Neural cell (in vitro differentiated cells): Measurements from ENCODE around the gene HIPK2. TPM values are rescaled to one million over a fixed set of nuclear protein-coding genes. Genes with fewer than 3 reads are reported as not detected.

Experiments used
- H2AFZ ChIP-seq: fragments of 200-600, 300-800 bp; sonication (generic), shearing (Covaris generic); 2 replicates; pipeline ENCODE4 v1.6.0; 2014; ENCODE audit warnings: low read depth, mild to moderate bottlenecking, antibody characterized with exemption, low read length, moderate library complexity
- H3F3A ChIP-seq: fragments of 200-600 bp; shearing (Covaris generic); 2 replicates; pipeline ENCODE4 v1.6.1; 2016; ENCODE audit warnings: mild to moderate bottlenecking, moderate library complexity, mixed read lengths, antibody characterized with exemption, low read length; ENCODE audit not compliant: insufficient read depth, poor library complexity, severe bottlenecking
- H3K27ac ChIP-seq: fragments of 200-600, 300-800 bp; sonication (generic), shearing (Covaris generic); 2 replicates; pipeline ENCODE4 v1.5.1; 2014; ENCODE audit warnings: mild to moderate bottlenecking, low read length, moderate library complexity
- H3K27me3 ChIP-seq: fragments of 300-800, 200-600 bp; sonication (generic), shearing (Covaris generic); 2 replicates; pipeline ENCODE4 v1.6.0; 2014; ENCODE audit warnings: mild to moderate bottlenecking, low read depth, low read length, moderate library complexity; ENCODE audit not compliant: insufficient read depth
- H3K36me3 ChIP-seq: fragments of 300-800, 200-600 bp; sonication (generic), shearing (Covaris generic); 2 replicates; pipeline ENCODE4 v1.5.1; 2014; ENCODE audit warnings: mild to moderate bottlenecking, antibody characterized with exemption, low read length, moderate library complexity; ENCODE audit not compliant: insufficient read depth
- H3K4me2 ChIP-seq: fragments of 300-800, 200-600 bp; sonication (generic), shearing (Covaris generic); 2 replicates; pipeline ENCODE4 v1.6.0; 2014; ENCODE audit warnings: mild to moderate bottlenecking, low read length
- H3K4me3 ChIP-seq: fragments of 300-800, 200-600 bp; sonication (generic), shearing (Covaris generic); 2 replicates; pipeline ENCODE4 v1.5.1; 2014; ENCODE audit warnings: mild to moderate bottlenecking, low read length, moderate library complexity
- H3K79me2 ChIP-seq: fragments of 200-600 bp; shearing (Covaris generic); replicated peaks from 2 replicates; pipeline ENCODE4 v1.6.0; 2014; ENCODE audit warnings: mild to moderate bottlenecking, low read length, moderate library complexity; ENCODE audit not compliant: insufficient read depth
- H3K9ac ChIP-seq: fragments of 300-800, 200-600 bp; sonication (generic), shearing (Covaris generic); 2 replicates; pipeline ENCODE4 v1.6.1; 2016; ENCODE audit warnings: mild to moderate bottlenecking, low read length, mixed read lengths
- H3K9me2 ChIP-seq: fragments of 200-600 bp; shearing (Covaris generic); 2 replicates; pipeline ENCODE4 v1.6.1; 2016; ENCODE audit warnings: mild to moderate bottlenecking, low read length, mixed read lengths; ENCODE audit not compliant: insufficient read depth
- H3K9me3 ChIP-seq: fragments of 200-600, 300-800 bp; sonication (generic), shearing (Covaris generic); 2 replicates; pipeline ENCODE4 v1.6.1; 2016; ENCODE audit warnings: mild to moderate bottlenecking, mixed run types, low read length, moderate library complexity, mixed read lengths
- H4K20me1 ChIP-seq: fragments of 200-600 bp; shearing (Covaris generic); 2 replicates; pipeline ENCODE4 v1.6.1; 2016; ENCODE audit warnings: mild to moderate bottlenecking, mixed run types; ENCODE audit not compliant: insufficient read depth
- EP300 ChIP-seq: fragments of 450-650 bp; conservative IDR thresholded peaks from 2 replicates; pipeline ENCODE4 v1.6.1; 2014; ENCODE audit warnings: antibody characterized with exemption, mild to moderate bottlenecking, moderate library complexity; ENCODE audit not compliant: poor library complexity, severe bottlenecking
- EZH2 ChIP-seq: fragments of 200-600, 300-800 bp; shearing (Covaris generic), sonication (generic); IDR thresholded peaks from 2 replicates; pipeline ENCODE4 v1.6.1; 2014; ENCODE audit warnings: antibody characterized with exemption, low read length, borderline replicate concordance, mild to moderate bottlenecking; ENCODE audit not compliant: insufficient read depth, poor library complexity, severe bottlenecking
- MXI1 ChIP-seq: fragments of 450-650 bp; conservative IDR thresholded peaks from 2 replicates; pipeline ENCODE4 v1.6.1; 2014; ENCODE audit warnings: antibody characterized with exemption, mild to moderate bottlenecking; ENCODE audit not compliant: poor library complexity, severe bottlenecking
- POLR2AphosphoS5 ChIP-seq: IDR thresholded peaks from 2 replicates; pipeline ENCODE4 v1.6.1; 2012
- RAD21 ChIP-seq: fragments of 450-650 bp; conservative IDR thresholded peaks from 2 replicates; pipeline ENCODE4 v1.6.1; 2014; ENCODE audit warnings: antibody characterized with exemption, mild to moderate bottlenecking, moderate library complexity
- SMC3 ChIP-seq: fragments of 450-650 bp; conservative IDR thresholded peaks from 2 replicates; pipeline ENCODE4 v1.6.1; 2014; ENCODE audit warnings: antibody characterized with exemption, mild to moderate bottlenecking, moderate library complexity; ENCODE audit not compliant: poor library complexity
- TAF1 ChIP-seq: IDR thresholded peaks from 2 replicates; pipeline ENCODE4 v1.6.1; 2012; ENCODE audit warnings: low read depth
- polyA plus RNA-seq: library from polyadenylated mRNA; depleted of rRNA; stranded (reverse); fragments of >200 nt; gene quantifications from 2 replicates; pipeline ENCODE4 v1.2.3, GENCODE V29; 2014
- TF ChIP-seq, protein P1 (sequence below): IDR thresholded peaks from 2 replicates; pipeline ENCODE4 v1.6.1; 2012; ENCODE audit warnings: borderline replicate concordance
- TF ChIP-seq, protein P2 (sequence below): fragments of 450-650 bp; IDR thresholded peaks from 2 replicates; pipeline ENCODE4 v1.5.1; 2014; ENCODE audit warnings: antibody characterized with exemption, mild to moderate bottlenecking, moderate library complexity; ENCODE audit not compliant: poor library complexity, severe bottlenecking

HIPK2 gene
- polyA plus RNA-seq, 1 donor from 2014 or later = 8.5 TPM

DNA sequence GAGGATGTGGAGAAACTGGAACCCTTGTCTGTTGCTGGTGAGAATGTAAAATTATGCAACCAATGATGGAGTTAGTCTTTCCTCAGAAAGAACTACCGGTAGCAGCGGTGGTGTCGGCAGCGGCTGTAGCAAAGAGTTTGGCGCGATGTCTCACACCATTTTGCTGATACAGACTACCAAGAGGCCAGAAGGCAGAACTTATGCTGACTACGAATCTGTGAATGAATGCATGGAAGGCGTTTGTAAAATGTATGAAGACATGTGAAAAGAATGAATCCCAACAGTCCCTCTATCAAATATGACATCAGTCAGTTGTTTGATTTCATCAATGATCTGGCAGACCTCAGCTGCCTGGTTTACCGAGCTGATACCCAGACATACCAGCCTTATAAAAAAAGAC, 243.7 kb downstream of the HIPK2 start:
- no peak for TF ChIP-seq EZH2
- TF ChIP-seq EP300 = no peak
- TF ChIP-seq, protein P1, sequence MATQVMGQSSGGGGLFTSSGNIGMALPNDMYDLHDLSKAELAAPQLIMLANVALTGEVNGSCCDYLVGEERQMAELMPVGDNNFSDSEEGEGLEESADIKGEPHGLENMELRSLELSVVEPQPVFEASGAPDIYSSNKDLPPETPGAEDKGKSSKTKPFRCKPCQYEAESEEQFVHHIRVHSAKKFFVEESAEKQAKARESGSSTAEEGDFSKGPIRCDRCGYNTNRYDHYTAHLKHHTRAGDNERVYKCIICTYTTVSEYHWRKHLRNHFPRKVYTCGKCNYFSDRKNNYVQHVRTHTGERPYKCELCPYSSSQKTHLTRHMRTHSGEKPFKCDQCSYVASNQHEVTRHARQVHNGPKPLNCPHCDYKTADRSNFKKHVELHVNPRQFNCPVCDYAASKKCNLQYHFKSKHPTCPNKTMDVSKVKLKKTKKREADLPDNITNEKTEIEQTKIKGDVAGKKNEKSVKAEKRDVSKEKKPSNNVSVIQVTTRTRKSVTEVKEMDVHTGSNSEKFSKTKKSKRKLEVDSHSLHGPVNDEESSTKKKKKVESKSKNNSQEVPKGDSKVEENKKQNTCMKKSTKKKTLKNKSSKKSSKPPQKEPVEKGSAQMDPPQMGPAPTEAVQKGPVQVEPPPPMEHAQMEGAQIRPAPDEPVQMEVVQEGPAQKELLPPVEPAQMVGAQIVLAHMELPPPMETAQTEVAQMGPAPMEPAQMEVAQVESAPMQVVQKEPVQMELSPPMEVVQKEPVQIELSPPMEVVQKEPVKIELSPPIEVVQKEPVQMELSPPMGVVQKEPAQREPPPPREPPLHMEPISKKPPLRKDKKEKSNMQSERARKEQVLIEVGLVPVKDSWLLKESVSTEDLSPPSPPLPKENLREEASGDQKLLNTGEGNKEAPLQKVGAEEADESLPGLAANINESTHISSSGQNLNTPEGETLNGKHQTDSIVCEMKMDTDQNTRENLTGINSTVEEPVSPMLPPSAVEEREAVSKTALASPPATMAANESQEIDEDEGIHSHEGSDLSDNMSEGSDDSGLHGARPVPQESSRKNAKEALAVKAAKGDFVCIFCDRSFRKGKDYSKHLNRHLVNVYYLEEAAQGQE = no peak
- TF ChIP-seq RAD21 = no peak
- no peak for TF ChIP-seq TAF1
- no peak for TF ChIP-seq SMC3
- TF ChIP-seq, protein P2, sequence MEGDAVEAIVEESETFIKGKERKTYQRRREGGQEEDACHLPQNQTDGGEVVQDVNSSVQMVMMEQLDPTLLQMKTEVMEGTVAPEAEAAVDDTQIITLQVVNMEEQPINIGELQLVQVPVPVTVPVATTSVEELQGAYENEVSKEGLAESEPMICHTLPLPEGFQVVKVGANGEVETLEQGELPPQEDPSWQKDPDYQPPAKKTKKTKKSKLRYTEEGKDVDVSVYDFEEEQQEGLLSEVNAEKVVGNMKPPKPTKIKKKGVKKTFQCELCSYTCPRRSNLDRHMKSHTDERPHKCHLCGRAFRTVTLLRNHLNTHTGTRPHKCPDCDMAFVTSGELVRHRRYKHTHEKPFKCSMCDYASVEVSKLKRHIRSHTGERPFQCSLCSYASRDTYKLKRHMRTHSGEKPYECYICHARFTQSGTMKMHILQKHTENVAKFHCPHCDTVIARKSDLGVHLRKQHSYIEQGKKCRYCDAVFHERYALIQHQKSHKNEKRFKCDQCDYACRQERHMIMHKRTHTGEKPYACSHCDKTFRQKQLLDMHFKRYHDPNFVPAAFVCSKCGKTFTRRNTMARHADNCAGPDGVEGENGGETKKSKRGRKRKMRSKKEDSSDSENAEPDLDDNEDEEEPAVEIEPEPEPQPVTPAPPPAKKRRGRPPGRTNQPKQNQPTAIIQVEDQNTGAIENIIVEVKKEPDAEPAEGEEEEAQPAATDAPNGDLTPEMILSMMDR = no peak
- no peak for TF ChIP-seq POLR2AphosphoS5
- no peak for TF ChIP-seq MXI1
- no peaks in the 10 kb centered on the region for H3F3A ChIP-seq
- H3K79me2 ChIP-seq = no peaks in the 10 kb centered on the region
- no peaks in the 10 kb centered on the region for H3K9me2 ChIP-seq
- no peaks in the 10 kb centered on the region for H3K9me3 ChIP-seq
- H4K20me1 ChIP-seq = no peaks in the 10 kb centered on the region
- no peak overlapping the region for H3K4me3 ChIP-seq
- no peaks in the 10 kb centered on the region for H3K36me3 ChIP-seq
- no peaks in the 10 kb centered on the region for H3K27me3 ChIP-seq
- no peak overlapping the region for H3K27ac ChIP-seq
- no peak overlapping the region for H3K9ac ChIP-seq
- no peak overlapping the region for H3K4me2 ChIP-seq
- no peak overlapping the region for H2AFZ ChIP-seq

DNA sequence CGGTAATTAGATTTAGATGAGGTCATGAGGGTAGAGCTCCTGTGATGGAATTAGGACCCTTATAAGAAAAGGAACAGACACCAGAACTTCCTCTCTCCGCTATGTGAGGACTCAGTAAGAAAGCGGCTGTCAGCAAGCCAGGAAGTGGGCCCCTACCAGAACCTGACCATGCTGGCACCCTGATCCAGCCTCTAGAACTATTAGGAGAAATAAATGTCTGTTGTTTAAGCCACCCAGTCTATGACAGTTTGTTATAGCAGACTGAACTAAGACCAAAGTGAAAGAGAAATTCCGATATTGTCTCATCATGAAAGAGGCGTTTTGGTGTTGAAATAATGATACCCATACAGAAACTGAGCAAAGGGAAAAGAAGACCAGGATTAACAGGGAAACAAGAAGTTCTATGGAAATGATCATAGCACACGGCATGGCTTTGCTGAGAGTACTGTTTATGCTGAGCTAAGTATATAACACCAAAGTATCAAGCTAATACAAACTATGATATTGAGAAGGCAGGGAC, 245.1 kb downstream of the HIPK2 start:
- no peaks in the 10 kb centered on the region for H4K20me1 ChIP-seq
- no peaks in the 10 kb centered on the region for H3K27me3 ChIP-seq
- no peak for TF ChIP-seq EZH2
- no peaks in the 10 kb centered on the region for H3F3A ChIP-seq
- no peaks in the 10 kb centered on the region for H3K9me3 ChIP-seq
- H3K4me3 ChIP-seq = no peak overlapping the region
- H3K9ac ChIP-seq = no peak overlapping the region
- H3K4me2 ChIP-seq = no peak overlapping the region
- no peaks in the 10 kb centered on the region for H3K36me3 ChIP-seq
- no peaks in the 10 kb centered on the region for H3K9me2 ChIP-seq
- no peaks in the 10 kb centered on the region for H3K79me2 ChIP-seq
- no peak overlapping the region for H2AFZ ChIP-seq
- no peak overlapping the region for H3K27ac ChIP-seq

DNA sequence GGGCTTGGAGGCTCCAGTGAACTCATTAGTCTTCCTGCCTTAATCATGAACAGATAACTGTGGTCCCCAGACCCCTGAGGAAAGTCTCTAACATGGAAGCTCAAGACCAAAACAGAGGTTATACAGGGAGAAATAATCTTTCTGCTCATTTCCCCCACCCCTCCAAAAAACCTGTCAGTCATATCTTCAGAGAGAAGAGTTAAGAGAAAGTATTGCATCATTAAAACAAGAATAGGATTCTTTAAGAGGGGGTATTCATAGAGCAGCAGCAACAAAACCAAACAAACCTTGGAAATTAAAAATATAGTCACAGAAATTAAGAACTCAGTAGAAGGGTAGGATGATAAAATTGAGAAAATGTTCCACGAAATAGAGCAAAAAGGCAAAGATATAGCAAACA, 246.7 kb downstream of the HIPK2 start:
- TF ChIP-seq, protein P2 = no peak
- TF ChIP-seq, protein P1 = no peak
- no peak for TF ChIP-seq SMC3
- TF ChIP-seq EP300 = no peak
- TF ChIP-seq MXI1 = no peak
- no peak for TF ChIP-seq TAF1
- H2AFZ ChIP-seq = no peak overlapping the region
- H3K27me3 ChIP-seq = no peaks in the 10 kb centered on the region

More for the DNA sequence above, 246.7 kb downstream of the HIPK2 start:
- Histone ChIP-seq H3K9ac (no peak overlapping the region), H3F3A (no peaks in the 10 kb centered on the region), H3K4me3 (no peak overlapping the region), H3K27ac (no peak overlapping the region), H3K36me3 (no peaks in the 10 kb centered on the region), H3K4me2 (no peak overlapping the region), H3K79me2 (no peaks in the 10 kb centered on the region), H3K9me2 (no peaks in the 10 kb centered on the region), H4K20me1 (no peaks in the 10 kb centered on the region), H3K9me3 (no peaks in the 10 kb centered on the region)
